ENCODE measurements around the gene PDXP.

DNA sequence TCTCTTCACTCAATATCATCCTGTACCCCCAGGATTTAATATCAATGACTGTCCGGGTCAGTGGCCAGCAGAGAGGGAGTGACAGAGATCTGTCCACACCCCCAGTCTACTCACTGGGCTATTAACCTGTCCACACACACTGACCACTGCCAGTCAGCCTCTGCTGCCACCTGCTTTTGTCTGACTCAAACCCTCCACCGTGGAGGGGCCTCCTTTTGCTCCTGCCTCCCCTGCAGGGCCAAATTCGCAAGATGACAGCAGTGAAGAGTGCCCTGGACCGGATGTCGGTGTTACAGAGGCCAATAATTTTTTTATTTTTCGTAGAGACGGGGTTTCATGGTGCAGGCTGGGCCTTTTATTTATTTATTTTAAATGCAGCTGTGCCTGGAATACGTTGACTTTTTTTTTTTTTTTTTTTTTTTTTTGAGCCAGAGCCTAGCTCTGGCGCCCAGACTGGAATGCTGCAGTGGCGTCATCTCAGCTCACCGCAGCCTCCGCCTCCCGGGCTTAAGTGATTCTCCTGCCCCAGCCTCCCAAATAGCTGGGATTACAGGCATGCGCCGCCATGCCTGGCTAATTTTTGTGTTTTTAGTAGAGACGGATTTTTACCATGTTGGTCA is 5.1 kb downstream of the PDXP start:
- no peak for TF ChIP-seq CTCF (IDR thresholded peaks at IDR 0.05)
- TF ChIP-seq POLR2A (IDR thresholded peaks at IDR 0.05) = no peak

All from esophagus squamous epithelium (tissue), 4 donors.